ENCODE measurements around the gene FGF14.

DNA sequence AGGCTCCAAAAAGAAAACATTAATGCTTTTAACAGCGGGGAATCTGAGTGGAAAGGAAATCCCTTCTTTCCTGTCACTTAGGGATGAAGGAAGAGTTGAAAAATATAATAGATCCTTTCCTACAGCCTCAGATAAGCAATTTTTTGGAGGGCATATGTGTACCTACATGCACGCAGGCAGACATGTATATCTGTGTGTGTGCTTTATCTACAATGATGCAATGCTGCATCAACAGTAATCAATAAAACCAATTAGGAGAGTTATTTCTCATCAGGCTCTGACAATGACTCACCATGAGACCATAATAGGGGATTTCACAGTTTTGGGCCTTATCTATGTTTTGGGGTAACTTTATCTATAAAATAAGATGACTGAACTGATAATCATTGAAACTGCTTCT is 505.3 kb downstream of the FGF14 start:
- TF ChIP-seq, protein P1, sequence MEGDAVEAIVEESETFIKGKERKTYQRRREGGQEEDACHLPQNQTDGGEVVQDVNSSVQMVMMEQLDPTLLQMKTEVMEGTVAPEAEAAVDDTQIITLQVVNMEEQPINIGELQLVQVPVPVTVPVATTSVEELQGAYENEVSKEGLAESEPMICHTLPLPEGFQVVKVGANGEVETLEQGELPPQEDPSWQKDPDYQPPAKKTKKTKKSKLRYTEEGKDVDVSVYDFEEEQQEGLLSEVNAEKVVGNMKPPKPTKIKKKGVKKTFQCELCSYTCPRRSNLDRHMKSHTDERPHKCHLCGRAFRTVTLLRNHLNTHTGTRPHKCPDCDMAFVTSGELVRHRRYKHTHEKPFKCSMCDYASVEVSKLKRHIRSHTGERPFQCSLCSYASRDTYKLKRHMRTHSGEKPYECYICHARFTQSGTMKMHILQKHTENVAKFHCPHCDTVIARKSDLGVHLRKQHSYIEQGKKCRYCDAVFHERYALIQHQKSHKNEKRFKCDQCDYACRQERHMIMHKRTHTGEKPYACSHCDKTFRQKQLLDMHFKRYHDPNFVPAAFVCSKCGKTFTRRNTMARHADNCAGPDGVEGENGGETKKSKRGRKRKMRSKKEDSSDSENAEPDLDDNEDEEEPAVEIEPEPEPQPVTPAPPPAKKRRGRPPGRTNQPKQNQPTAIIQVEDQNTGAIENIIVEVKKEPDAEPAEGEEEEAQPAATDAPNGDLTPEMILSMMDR (IDR thresholded peaks at IDR 0.05; ENCODE audit: extremely low read depth in 1 of 2, insufficient read depth in 1 of 2, low read depth in 1 of 2, low read length in 2 of 2) = no peak
- TF ChIP-seq POLR2AphosphoS5 (IDR thresholded peaks at IDR 0.05; ENCODE audit: insufficient read depth, low read depth, low read length) (no peak), EZH2 (IDR thresholded peaks at IDR 0.05; ENCODE audit: borderline replicate concordance, low read depth, low read length, severe bottlenecking) (no peak), MYC (IDR thresholded peaks at IDR 0.05; ENCODE audit: low read depth, low read length) (no peak)
